B cell (primary cell): Measurements from ENCODE around the gene TYW1B. TPM values are rescaled to one million over a fixed set of nuclear protein-coding genes. Genes with fewer than 3 reads are reported as not detected.
"Not testable (repeated sequence)": the region's sequence is repeated elsewhere in the genome, so short reads cannot be mapped to it uniquely, and the experiment has no call there.

Source experiments
- ATAC-seq: fragments of 200-7000 bp; cut with Tn5 transposase; one replicate; pipeline ENCODE4 v1.10.0; 2021; ENCODE audit warnings: low read depth, mild to moderate bottlenecking, moderate number of reproducible peaks, moderate library complexity
- CTCF ChIA-PET: fragments of 350-600 bp; sonication (Branson Sonifier 250); formaldehyde crosslinking; loops from one replicate; lab custom pipeline; 2021; ENCODE audit warnings: antibody characterized with exemption, inconsistent platforms; lab: Charles Lee
- POLR2A ChIA-PET: fragments of 350-600 bp; sonication (Branson Sonifier 250); formaldehyde crosslinking; loops from one replicate; lab custom pipeline; 2021; ENCODE audit warnings: antibody characterized with exemption; lab: Charles Lee
- DNase-seq: peaks from one replicate; pipeline ENCODE4 v3.0.0; 2013
- H2AFZ ChIP-seq: 2 replicates; pipeline ENCODE4 v1.6.1; 2012; ENCODE audit warnings: mild to moderate bottlenecking, low read depth, low read length; ENCODE audit not compliant: insufficient read depth, poor library complexity, severe bottlenecking
- H3K27ac ChIP-seq, 2 donors: 1 replicate in 1 of 2; 2 replicates in 1 of 2; pipeline ENCODE4 v1.5.1; 2012 to 2013; ENCODE audit warnings: low read length in 2 of 2, mild to moderate bottlenecking in 2 of 2, moderate library complexity in 1 of 2
- H3K27me3 ChIP-seq, 4 experiments: fragments of 200-600 bp in 1 of 4; sonication (generic) in 1 of 4; replicated peaks in 1 of 4; 1 replicate in 2 of 4; 2 replicates in 2 of 4; pipeline versions ENCODE4 v1.6.1 to v1.7.0; 2013 to 2016; ENCODE audit warnings: low read length in 3 of 4, mild to moderate bottlenecking in 2 of 4, mixed read lengths in 1 of 4, moderate library complexity in 1 of 4; ENCODE audit not compliant: insufficient read depth in 4 of 4, control insufficient read depth in 3 of 4; ENCODE audit errors: control extremely low read depth in 1 of 4
- H3K36me3 ChIP-seq, 2 experiments: replicated peaks in 1 of 2; 1 replicate in 1 of 2; 2 replicates in 1 of 2; pipeline versions ENCODE4 v1.6.1 to v1.7.1; 2013; ENCODE audit warnings: low read length in 1 of 2; ENCODE audit not compliant: insufficient read depth in 2 of 2, control insufficient read depth in 1 of 2; ENCODE audit errors: control extremely low read depth in 1 of 2, extremely low read depth in 1 of 2
- H3K4me1 ChIP-seq, 2 donors: fragments of 200-600 bp in 1 of 2; sonication (generic) in 1 of 2; 1 replicate in 1 of 2; 2 replicates in 1 of 2; pipeline versions ENCODE4 v1.5.1 to v1.6.1; 2013 to 2017; ENCODE audit warnings: low read length in 2 of 2; ENCODE audit not compliant: control insufficient read depth in 2 of 2, insufficient read depth in 2 of 2
- H3K4me2 ChIP-seq: replicated peaks from 2 replicates; pipeline ENCODE3; 2012; ENCODE audit warnings: mild to moderate bottlenecking, low read depth, low read length; ENCODE audit not compliant: poor library complexity, severe bottlenecking
- H3K4me3 ChIP-seq, 5 experiments: fragments of 200-600 bp in 1 of 5; sonication (generic) in 1 of 5; 1 replicate in 3 of 5; 2 replicates in 2 of 5; pipeline versions ENCODE4 v1.5.1 to v1.7.0; 2011 to 2016; ENCODE audit warnings: low read length in 4 of 5, mild to moderate bottlenecking in 4 of 5, low read depth in 2 of 5, control low read depth in 1 of 5, moderate library complexity in 1 of 5; ENCODE audit not compliant: insufficient read depth in 1 of 5; ENCODE audit errors: control extremely low read depth in 1 of 5, extremely low read depth in 1 of 5
- H3K79me2 ChIP-seq: fragments of 200-600 bp; sonication (generic); one replicate; pipeline ENCODE4 v1.6.0; 2016; ENCODE audit warnings: low read length; ENCODE audit not compliant: control insufficient read depth, insufficient read depth
- H3K9ac ChIP-seq: fragments of 200-600 bp; sonication (generic); 2 replicates; pipeline ENCODE4 v1.6.1; 2017; ENCODE audit warnings: mild to moderate bottlenecking, low read length, moderate library complexity
- H3K9me3 ChIP-seq, 3 donors: one replicate each; pipeline versions ENCODE4 v1.6.1 to v1.7.1; 2013; ENCODE audit warnings: low read length in 2 of 3; ENCODE audit not compliant: control insufficient read depth in 2 of 3, insufficient read depth in 1 of 3; ENCODE audit errors: control extremely low read depth in 1 of 3
- H4K20me1 ChIP-seq: 2 replicates; pipeline ENCODE4 v1.6.0; 2012; ENCODE audit warnings: mild to moderate bottlenecking, low read length; ENCODE audit not compliant: insufficient read depth, control insufficient read depth, poor library complexity, severe bottlenecking
- H3K27ac Mint-ChIP-seq: one replicate; pipeline ENCODE4 v1.8.0; 2021; ENCODE audit warnings: mixed read lengths
- H3K27me3 Mint-ChIP-seq: one replicate; pipeline ENCODE4 v1.8.0; 2021; ENCODE audit warnings: mixed read lengths
- H3K4me1 Mint-ChIP-seq: one replicate; pipeline ENCODE4 v1.8.0; 2021; ENCODE audit warnings: mixed read lengths
- H3K4me3 Mint-ChIP-seq: one replicate; pipeline ENCODE4 v1.8.0; 2021; ENCODE audit warnings: mixed read lengths
- H3K9me3 Mint-ChIP-seq: one replicate; pipeline ENCODE4 v1.8.0; 2022; ENCODE audit warnings: mixed read lengths; ENCODE audit not compliant: insufficient read depth
- EZH2 ChIP-seq: IDR thresholded peaks from 2 replicates; pipeline ENCODE4 v1.6.1; 2012; ENCODE audit warnings: borderline replicate concordance, low read depth, mild to moderate bottlenecking, moderate library complexity, low read length; ENCODE audit not compliant: insufficient read depth, poor library complexity, severe bottlenecking
- WGBS: methylation state at CpG from one replicate; pipeline ENCODE4 v1.1.5; 2013; ENCODE audit warnings: missing lambda C conversion rate; ENCODE audit not compliant: insufficient coverage; 5-methylcytosine and 5-hydroxymethylcytosine counted together
- intact Hi-C: fragments of 100-400 bp; cut with micrococcal nuclease; formaldehyde crosslinking; loops from one replicate; pipeline ENCODE4 v1.10.0; 2022
- polyA plus RNA-seq: library from polyadenylated mRNA; depleted of rRNA; stranded (reverse); fragments of >200 nt; gene quantifications from 2 replicates; pipeline ENCODE4 v1.2.3, GENCODE V29; 2012
- total RNA-seq, 2 donors: library from RNA; stranded (reverse); fragments of 120-200 nt in 1 of 2; gene quantifications; 1 replicate in 1 of 2; 2 replicates in 1 of 2; pipeline versions ENCODE4 v1.2.3 to v1.2.4, GENCODE V29; 2013 to 2022
- TF ChIP-seq, protein P1 (sequence below): fragments of 200-600 bp; IDR thresholded peaks from one replicate; pipeline ENCODE4 v1.8.0; 2022; ENCODE audit warnings: antibody characterized with exemption, mild to moderate bottlenecking

Gene TYW1B
- total and polyA plus RNA-seq, 2 donors (not counting 1 experiment from before 2014, with no cell fraction given), result 4.4 to 9.4 TPM

DNA sequence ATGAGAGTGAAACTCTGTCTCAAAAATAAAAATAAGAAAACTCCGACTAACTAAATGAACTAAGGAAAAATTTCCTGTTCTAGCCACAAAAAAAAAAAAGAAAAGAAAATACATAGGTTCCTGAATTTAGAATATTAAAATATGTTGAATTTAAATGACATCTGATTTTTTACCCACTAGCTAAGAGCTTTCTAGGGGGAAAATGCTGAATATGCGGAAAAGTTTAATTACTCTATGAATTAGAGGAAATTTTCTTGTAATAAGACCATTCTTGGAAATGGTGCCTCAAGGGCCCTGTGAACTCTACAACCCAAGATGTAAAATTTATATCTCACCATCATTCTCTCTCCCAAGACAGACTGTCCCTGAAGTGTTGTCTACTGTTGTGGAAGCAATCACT is 250.9 kb downstream of the TYW1B start:
- no peaks in the 10 kb centered on the region for H3K4me1 Mint-ChIP-seq
- H3K4me3 Mint-ChIP-seq, result no peak overlapping the region
- H4K20me1 ChIP-seq, result no peaks in the 10 kb centered on the region
- H3K27me3 ChIP-seq, result no peaks in the 10 kb centered on the region
- H3K4me3 ChIP-seq, result no peak overlapping the region
- no peak overlapping the region for H2AFZ ChIP-seq
- H3K79me2 ChIP-seq, result no peaks in the 10 kb centered on the region
- H3K4me1 ChIP-seq, result no peaks in the 10 kb centered on the region
- WGBS, result no CpG with 5 or more reads among the region's 2 CpGs
- no peaks in the 10 kb centered on the region for H3K9me3 Mint-ChIP-seq
- no peaks in the 10 kb centered on the region for H3K36me3 ChIP-seq
- no peak overlapping the region for H3K9ac ChIP-seq
- ChIA-PET CTCF (no interaction called here), POLR2A (no interaction called here)
- H3K27me3 Mint-ChIP-seq, result no peaks in the 10 kb centered on the region
- no peak for DNase-seq
- no peak overlapping the region for H3K4me2 ChIP-seq
- TF ChIP-seq EZH2, result no peak
- TF ChIP-seq, protein P1, sequence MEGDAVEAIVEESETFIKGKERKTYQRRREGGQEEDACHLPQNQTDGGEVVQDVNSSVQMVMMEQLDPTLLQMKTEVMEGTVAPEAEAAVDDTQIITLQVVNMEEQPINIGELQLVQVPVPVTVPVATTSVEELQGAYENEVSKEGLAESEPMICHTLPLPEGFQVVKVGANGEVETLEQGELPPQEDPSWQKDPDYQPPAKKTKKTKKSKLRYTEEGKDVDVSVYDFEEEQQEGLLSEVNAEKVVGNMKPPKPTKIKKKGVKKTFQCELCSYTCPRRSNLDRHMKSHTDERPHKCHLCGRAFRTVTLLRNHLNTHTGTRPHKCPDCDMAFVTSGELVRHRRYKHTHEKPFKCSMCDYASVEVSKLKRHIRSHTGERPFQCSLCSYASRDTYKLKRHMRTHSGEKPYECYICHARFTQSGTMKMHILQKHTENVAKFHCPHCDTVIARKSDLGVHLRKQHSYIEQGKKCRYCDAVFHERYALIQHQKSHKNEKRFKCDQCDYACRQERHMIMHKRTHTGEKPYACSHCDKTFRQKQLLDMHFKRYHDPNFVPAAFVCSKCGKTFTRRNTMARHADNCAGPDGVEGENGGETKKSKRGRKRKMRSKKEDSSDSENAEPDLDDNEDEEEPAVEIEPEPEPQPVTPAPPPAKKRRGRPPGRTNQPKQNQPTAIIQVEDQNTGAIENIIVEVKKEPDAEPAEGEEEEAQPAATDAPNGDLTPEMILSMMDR, result no peak
- no peak for ATAC-seq
- no peaks in the 10 kb centered on the region for H3K9me3 ChIP-seq
- no peak overlapping the region for H3K27ac ChIP-seq
- intact Hi-C loops, result no loop called here
- H3K27ac Mint-ChIP-seq, result no peak overlapping the region

DNA sequence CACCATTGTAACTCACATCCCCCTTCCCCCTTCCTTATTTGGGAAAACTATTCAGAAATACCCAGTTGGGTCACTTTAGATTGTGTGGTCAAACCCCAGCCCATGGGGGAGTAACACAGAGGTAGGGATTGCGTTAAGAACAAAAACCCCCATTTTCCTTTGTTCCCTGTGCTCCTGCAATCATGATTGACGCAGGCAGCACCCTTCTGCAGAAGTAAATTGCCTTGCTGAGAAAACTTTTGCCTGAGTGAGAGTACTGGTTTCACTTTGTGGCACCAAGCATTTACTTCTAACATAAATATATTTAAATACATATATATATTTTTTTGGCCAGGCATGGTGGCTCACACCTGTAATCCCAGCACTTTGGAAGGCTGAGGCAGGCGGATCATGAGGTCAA is 266.0 kb downstream of the TYW1B start:
- H3K27me3 ChIP-seq, H4K20me1 ChIP-seq, H3K4me1 ChIP-seq, H3K79me2 ChIP-seq, CTCF ChIA-PET, H3K4me2 ChIP-seq, H3K4me3 ChIP-seq, H3K4me1 Mint-ChIP-seq, ATAC-seq, DNase-seq, H3K9me3 Mint-ChIP-seq, POLR2A ChIA-PET, H3K4me3 Mint-ChIP-seq, H3K27me3 Mint-ChIP-seq, intact Hi-C loops, H3K36me3 ChIP-seq, H2AFZ ChIP-seq, H3K27ac ChIP-seq, H3K9ac ChIP-seq, H3K27ac Mint-ChIP-seq: not testable (repeated sequence)
- H3K9me3 ChIP-seq, result peaks cover 0 to 18% (median 3%) of the 10 kb centered on the region in 3 donors
- no CpG with 5 or more reads among the region's 3 CpGs for WGBS

DNA sequence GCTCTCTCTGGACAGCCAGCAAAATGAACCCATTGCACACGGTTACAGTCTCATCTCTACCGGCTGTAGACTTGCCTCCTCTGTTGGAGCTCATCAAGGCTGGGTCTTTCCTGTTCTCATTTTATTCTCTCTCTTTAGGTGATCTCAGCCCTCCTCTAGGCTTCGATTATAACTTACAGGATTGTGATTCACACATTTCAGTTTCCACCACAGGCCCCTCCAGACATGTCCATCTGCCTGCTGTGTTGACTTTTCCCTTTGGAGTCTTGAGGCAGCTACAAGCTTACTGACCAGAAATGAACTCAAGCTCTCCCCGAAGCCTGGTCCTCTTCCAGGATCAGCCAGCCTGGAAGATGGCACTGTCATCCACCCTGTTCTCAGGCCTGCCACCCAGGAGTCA is 268.5 kb downstream of the TYW1B start:
- intact Hi-C loops, H3K27me3 Mint-ChIP-seq, H3K27me3 ChIP-seq, H4K20me1 ChIP-seq, H3K4me3 Mint-ChIP-seq, H3K9me3 Mint-ChIP-seq, H3K9ac ChIP-seq, H3K27ac ChIP-seq, H3K27ac Mint-ChIP-seq, H3K4me2 ChIP-seq, ATAC-seq, H3K4me1 ChIP-seq, H3K79me2 ChIP-seq, H3K4me1 Mint-ChIP-seq, CTCF ChIA-PET, POLR2A ChIA-PET, DNase-seq, H3K36me3 ChIP-seq, H3K4me3 ChIP-seq, H2AFZ ChIP-seq: not testable (repeated sequence)
- WGBS, result 100% methylated on average over 2 of the region's 4 CpGs
- peaks cover 0 to 18% (median 3%) of the 10 kb centered on the region in 3 donors for H3K9me3 ChIP-seq
